IPS-18a (cell line): Measurements from ENCODE around the gene TNIK.
"Not testable (repeated sequence)": the region's sequence is repeated elsewhere in the genome, so short reads cannot be mapped to it uniquely, and the experiment has no call there.

ENCODE experiments used
- H3K27ac ChIP-seq: one replicate; pipeline ENCODE4 v1.5.1; 2013; ENCODE audit warnings: low read length
- H3K27me3 ChIP-seq: one replicate; pipeline ENCODE4 v1.6.1; 2013; ENCODE audit warnings: mild to moderate bottlenecking, low read length; ENCODE audit not compliant: control insufficient read depth, insufficient read depth
- H3K36me3 ChIP-seq: one replicate; pipeline ENCODE4 v1.6.1; 2013; ENCODE audit warnings: low read depth, low read length; ENCODE audit not compliant: control insufficient read depth
- H3K4me1 ChIP-seq: one replicate; pipeline ENCODE4 v1.6.1; 2013; ENCODE audit warnings: low read depth, low read length; ENCODE audit not compliant: control insufficient read depth
- H3K4me3 ChIP-seq: one replicate; pipeline ENCODE4 v1.5.1; 2013; ENCODE audit warnings: low read length
- H3K9ac ChIP-seq: one replicate; pipeline ENCODE4 v1.6.1; 2013; ENCODE audit warnings: mild to moderate bottlenecking, low read length, moderate library complexity
- H3K9me3 ChIP-seq: one replicate; pipeline ENCODE4 v1.6.1; 2013; ENCODE audit warnings: low read depth, low read length; ENCODE audit not compliant: control insufficient read depth

TNIK gene

DNA sequence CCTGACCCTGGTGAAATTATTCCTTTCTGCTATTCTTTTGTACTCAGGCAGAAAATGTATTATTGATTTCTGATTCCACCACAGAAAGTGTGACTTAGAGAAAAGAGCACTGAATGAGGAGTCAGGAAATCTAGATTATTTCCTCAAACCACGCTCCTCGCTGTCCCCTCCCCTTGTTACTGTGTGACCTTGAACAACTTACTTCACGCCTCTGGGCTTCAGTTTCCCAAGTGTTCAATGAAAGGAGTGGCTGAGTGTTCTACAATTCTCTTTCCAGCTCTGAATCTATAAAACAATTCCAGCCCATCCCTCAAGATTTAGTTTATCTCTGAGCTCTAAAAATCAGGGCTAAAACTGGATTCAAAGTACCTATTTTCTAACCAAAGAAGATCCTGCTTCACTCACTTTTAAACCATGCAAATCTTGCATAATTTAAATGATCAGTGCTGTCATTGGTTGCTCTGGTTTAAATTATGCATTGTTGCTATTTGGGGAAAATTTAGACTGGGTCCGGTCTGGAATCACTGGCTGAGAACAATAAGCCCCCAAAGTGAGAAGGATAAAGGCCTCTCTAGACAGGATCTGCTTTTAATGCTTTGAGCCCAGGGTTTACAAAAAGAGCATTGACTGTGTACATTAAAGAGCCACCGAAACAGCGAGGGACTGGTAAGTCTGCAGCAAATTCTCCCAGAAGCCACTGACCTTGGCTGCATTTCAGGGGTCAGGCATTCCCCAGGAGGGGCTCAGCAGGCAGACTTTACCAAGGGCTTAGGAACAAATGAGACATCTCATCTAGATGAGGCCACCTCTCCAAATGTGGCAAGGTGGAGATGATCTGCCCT lies 3.2 kb downstream of the TNIK start:
- Histone ChIP-seq H3K27ac (peak overlapping the region; percentile 81), H3K9ac (peak overlapping the region; percentile 75), H3K4me1 (peaks cover 63% of the 10 kb centered on the region), H3K27me3 (peaks cover 10% of the 10 kb centered on the region), H3K4me3 (peak overlapping the region; percentile 87), H3K9me3 (no peaks in the 10 kb centered on the region), H3K36me3 (no peaks in the 10 kb centered on the region)

DNA sequence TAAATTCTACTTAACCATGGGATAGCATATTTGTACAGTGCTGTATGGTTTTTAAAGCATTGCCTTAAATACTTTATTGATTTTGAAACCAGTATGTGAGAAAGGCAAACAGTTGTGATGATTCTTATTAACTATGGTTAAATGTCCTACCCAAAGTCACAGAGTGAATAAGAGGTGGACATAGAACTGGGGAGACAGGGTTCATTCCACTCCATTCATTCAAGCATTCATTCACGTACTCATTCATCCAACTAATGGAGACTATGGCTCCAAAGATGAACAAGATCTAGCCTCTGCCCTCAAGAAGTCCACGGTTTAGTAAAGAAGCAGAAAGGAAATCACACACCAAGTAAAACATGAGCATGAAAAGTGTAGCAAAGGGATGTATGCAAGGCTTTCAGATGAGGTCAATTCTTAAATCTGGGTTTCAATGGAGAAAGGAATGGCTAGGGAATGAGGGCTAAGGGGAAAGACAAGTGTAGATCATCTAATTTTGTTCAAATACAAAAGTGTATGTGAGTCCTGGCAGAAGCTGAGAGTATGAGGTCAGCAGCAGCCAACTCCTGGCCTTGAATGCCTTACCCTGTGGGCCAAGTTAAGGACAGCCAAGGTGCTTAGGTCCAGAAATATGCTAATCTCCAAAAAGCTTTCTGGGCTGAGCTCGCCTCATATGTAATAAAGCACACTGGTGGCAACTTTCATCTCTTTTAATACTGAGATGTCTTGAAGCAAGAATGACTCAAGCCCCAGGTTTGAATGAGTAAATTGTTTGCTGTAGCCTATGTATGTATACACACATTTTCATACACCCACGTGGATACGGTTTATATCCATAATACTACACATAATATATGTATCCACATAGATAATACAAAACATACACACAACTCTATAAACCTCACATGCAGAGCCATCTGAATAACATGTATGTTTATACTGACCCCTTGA lies 4.3 kb downstream of the TNIK start:
- no peak overlapping the region for H3K27ac ChIP-seq
- no peak overlapping the region for H3K4me3 ChIP-seq
- no peaks in the 10 kb centered on the region for H3K9me3 ChIP-seq
- H3K36me3 ChIP-seq, result no peaks in the 10 kb centered on the region
- no peak overlapping the region for H3K9ac ChIP-seq
- H3K27me3 ChIP-seq, result no peaks in the 10 kb centered on the region
- H3K4me1 ChIP-seq, result peaks cover 57% of the 10 kb centered on the region

GRCh38 chr3:171454041-171454440 lies 6.2 kb downstream of the TNIK start:
- peak overlapping the region; percentile 33 for H3K27ac ChIP-seq
- no peaks in the 10 kb centered on the region for H3K36me3 ChIP-seq
- H3K9me3 ChIP-seq, result no peaks in the 10 kb centered on the region
- peak overlapping the region; percentile 31 for H3K9ac ChIP-seq
- H3K27me3 ChIP-seq, result no peaks in the 10 kb centered on the region
- peaks cover 57% of the 10 kb centered on the region for H3K4me1 ChIP-seq
- H3K4me3 ChIP-seq, result peak overlapping the region; percentile 40

DNA sequence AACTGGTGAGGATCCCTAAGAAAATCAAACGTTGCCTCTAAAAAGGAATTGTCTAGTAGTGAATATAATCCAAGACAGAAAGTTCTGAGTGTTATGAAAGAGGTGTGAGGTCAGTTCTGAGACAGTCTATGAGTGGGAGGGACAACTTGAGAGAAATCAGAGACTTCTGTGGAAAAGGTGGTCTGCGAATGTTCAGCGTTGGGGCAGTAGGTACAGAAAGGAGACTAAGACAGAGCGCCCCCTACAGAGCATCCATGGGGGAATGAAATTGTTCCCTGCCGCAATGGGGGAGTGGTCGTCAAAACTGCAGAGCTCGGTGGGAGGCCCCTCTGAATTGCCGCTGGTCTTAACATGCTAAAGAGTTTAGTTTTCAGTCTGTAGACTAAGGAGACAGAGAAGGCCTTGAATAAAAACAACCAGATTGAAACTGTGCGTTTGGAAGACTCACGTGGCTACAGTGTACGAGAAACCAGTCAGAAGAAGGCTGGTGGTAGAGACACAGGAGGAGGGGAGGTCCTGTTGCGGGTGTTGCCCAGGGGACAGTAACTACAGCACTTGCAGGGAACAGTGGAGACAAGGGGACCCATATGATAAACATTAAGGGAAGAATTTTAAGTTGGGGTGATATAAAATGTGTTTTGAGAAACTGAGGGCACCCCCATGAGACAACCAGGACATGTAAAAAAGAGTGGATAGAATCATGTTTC lies 6.9 kb downstream of the TNIK start:
- Histone ChIP-seq H3K27ac (peak overlapping the region; percentile 33), H3K27me3 (no peaks in the 10 kb centered on the region), H3K36me3 (no peaks in the 10 kb centered on the region), H3K9me3 (no peaks in the 10 kb centered on the region), H3K4me1 (peaks cover 57% of the 10 kb centered on the region), H3K9ac (peak overlapping the region; percentile 31), H3K4me3 (peak overlapping the region; percentile 40)

DNA sequence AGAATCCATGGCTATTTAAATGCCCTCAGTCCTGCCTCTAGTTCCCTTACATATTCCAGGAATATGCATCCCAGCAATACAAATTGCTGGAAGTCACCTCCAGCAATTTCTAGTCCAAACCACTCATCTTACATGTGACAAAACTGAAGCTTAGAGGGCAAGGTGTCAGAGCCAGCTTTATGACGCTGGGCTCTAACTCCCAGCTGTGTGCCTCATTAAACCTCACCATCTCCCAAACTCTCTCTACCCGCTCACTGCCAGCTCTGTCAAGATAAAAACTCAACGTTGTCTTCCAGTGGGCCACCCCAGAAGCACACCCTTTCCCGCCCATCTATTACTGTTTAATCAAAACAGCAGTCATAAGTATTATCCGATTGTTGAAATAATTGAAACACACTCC lies 7.9 kb downstream of the TNIK start:
- H3K9me3 ChIP-seq, result no peaks in the 10 kb centered on the region
- no peak overlapping the region for H3K27ac ChIP-seq
- peaks cover 53% of the 10 kb centered on the region for H3K4me1 ChIP-seq
- H3K9ac ChIP-seq, result no peak overlapping the region
- H3K36me3 ChIP-seq, result no peaks in the 10 kb centered on the region
- no peak overlapping the region for H3K4me3 ChIP-seq
- no peaks in the 10 kb centered on the region for H3K27me3 ChIP-seq

DNA sequence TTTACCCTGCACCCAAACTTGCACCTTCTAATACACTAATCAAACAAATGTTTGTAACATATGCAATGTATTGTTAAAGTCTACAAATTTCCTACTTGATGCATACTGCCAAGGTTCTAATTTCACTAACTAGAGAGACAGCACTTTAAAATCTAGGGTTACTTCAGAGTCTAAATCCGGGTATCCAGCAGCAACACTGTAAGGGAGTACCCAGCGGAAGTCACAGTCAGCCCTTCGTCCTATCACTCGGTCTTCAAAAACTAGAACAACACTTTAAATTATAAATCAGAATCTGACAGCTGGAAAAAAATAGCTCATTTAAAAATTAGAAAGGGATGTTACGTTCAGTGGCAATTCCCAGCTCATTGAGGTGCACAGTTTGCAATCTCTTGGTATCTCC lies 8.3 kb downstream of the TNIK start:
- Histone ChIP-seq H3K27ac (no peak overlapping the region), H3K27me3 (no peaks in the 10 kb centered on the region), H3K4me1 (peaks cover 48% of the 10 kb centered on the region), H3K9ac (no peak overlapping the region), H3K4me3 (no peak overlapping the region), H3K9me3 (no peaks in the 10 kb centered on the region), H3K36me3 (no peaks in the 10 kb centered on the region)

DNA sequence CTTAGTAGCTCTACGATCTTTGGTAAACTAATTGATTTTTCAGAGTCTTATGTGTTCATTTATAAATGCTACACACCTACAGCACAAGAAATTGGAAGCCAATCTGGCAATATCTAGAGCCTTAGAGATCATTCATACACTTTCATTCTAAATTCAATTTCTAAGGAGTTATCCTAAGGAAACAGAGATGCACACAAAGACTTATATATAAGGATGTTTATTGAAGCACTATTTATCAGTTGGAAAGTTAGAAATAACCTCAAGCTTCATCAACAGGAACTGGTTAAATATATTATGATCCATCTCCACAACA lies 12.7 kb downstream of the TNIK start:
- not testable (repeated sequence) for H3K9me3 ChIP-seq, H3K27me3 ChIP-seq, H3K4me3 ChIP-seq, H3K36me3 ChIP-seq, H3K9ac ChIP-seq, H3K27ac ChIP-seq
- peaks cover 36% of the 10 kb centered on the region for H3K4me1 ChIP-seq

GRCh38 chr3:171446801-171447578 lies 13.2 kb downstream of the TNIK start:
- no peak overlapping the region for H3K9ac ChIP-seq
- H3K4me1 ChIP-seq, result peaks cover 36% of the 10 kb centered on the region
- H3K4me3 ChIP-seq, result no peak overlapping the region
- no peak overlapping the region for H3K27ac ChIP-seq
- no peaks in the 10 kb centered on the region for H3K27me3 ChIP-seq
- no peaks in the 10 kb centered on the region for H3K36me3 ChIP-seq
- no peaks in the 10 kb centered on the region for H3K9me3 ChIP-seq

DNA sequence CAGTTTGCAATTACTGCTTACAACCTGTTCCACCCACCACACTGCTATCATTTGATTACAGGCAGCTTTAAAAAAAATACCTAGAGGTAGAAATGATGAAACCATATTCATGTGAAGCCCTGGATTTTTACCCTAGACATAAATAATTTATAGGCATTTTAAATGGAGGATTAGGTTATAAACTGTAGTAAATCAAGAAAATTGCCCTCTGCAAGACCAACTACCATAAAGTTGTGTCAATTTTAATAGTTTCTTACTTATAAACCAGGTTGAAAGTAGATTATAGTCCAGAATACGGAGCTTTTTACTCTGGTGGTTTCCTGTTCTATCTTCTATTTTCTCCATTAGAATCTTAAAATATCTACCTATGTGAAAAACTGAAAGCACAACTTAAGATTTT lies 13.9 kb downstream of the TNIK start:
- H3K4me1 ChIP-seq, result peaks cover 42% of the 10 kb centered on the region
- H3K9me3 ChIP-seq, result no peaks in the 10 kb centered on the region
- no peaks in the 10 kb centered on the region for H3K27me3 ChIP-seq
- H3K27ac ChIP-seq, result no peak overlapping the region
- no peaks in the 10 kb centered on the region for H3K36me3 ChIP-seq
- no peak overlapping the region for H3K4me3 ChIP-seq
- H3K9ac ChIP-seq, result no peak overlapping the region

GRCh38 chr3:171445620-171446204 lies 14.5 kb downstream of the TNIK start:
- H3K9ac ChIP-seq, result no peak overlapping the region
- H3K36me3 ChIP-seq, result no peaks in the 10 kb centered on the region
- H3K9me3 ChIP-seq, result no peaks in the 10 kb centered on the region
- H3K27me3 ChIP-seq, result no peaks in the 10 kb centered on the region
- H3K4me3 ChIP-seq, result no peak overlapping the region
- H3K4me1 ChIP-seq, result peaks cover 48% of the 10 kb centered on the region
- H3K27ac ChIP-seq, result no peak overlapping the region
